OCI-LY7 (cell line): ENCODE data around the gene WASF3.

Experiments
- EZH2phosphoT487 ChIP-seq: fragments of 200-600 bp; sonication (generic); IDR thresholded peaks from 2 replicates; pipeline ENCODE4 v1.6.1; 2018; ENCODE audit warnings: low read depth, borderline replicate concordance, mild to moderate bottlenecking, mixed run types, antibody characterized with exemption, low read length, moderate library complexity, mixed read lengths
- TF ChIP-seq, protein P1 (sequence below): fragments of 200-600 bp; sonication (generic); conservative IDR thresholded peaks from 2 replicates; pipeline ENCODE4 v1.5.1; 2014; ENCODE audit warnings: mild to moderate bottlenecking, antibody characterized with exemption, low read length, moderate library complexity, mixed read lengths

DNA sequence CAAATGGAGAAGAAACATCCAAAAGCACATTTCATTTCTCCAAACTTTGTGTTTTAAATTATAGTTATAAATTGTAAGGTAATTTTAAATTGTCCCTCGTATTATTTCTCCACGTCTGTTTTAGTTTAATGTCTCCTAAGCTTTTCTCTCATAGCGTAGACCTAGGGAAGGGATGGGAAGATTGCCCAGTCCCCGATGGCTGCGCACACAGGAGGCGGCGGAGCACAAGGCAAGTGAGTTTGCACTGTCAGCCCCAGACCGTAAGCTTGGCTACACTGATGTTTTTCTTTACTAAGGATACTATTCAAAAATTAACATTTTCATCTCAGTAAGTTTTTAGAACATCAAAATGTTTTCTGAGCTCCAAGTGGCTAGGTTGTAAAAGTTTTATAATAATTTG is 130.8 kb downstream of the WASF3 start:
- TF ChIP-seq, protein P1, sequence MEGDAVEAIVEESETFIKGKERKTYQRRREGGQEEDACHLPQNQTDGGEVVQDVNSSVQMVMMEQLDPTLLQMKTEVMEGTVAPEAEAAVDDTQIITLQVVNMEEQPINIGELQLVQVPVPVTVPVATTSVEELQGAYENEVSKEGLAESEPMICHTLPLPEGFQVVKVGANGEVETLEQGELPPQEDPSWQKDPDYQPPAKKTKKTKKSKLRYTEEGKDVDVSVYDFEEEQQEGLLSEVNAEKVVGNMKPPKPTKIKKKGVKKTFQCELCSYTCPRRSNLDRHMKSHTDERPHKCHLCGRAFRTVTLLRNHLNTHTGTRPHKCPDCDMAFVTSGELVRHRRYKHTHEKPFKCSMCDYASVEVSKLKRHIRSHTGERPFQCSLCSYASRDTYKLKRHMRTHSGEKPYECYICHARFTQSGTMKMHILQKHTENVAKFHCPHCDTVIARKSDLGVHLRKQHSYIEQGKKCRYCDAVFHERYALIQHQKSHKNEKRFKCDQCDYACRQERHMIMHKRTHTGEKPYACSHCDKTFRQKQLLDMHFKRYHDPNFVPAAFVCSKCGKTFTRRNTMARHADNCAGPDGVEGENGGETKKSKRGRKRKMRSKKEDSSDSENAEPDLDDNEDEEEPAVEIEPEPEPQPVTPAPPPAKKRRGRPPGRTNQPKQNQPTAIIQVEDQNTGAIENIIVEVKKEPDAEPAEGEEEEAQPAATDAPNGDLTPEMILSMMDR: no peak
- TF ChIP-seq EZH2phosphoT487: no peak
